Parathyroid adenoma (tissue), 2 donors: ENCODE data around the gene XYLB.

Source experiments
- H2AFZ ChIP-seq: fragments of 300-600 bp; sonication (generic); one replicate; pipeline ENCODE4 v1.7.0; 2017; ENCODE audit warnings: antibody characterized with exemption, mild to moderate bottlenecking
- H3K27ac ChIP-seq: fragments of 300-600 bp; sonication (generic); one replicate; pipeline ENCODE4 v1.7.0; 2017
- H3K27me3 ChIP-seq: fragments of 300-600 bp; sonication (generic); one replicate; pipeline ENCODE4 v1.7.0; 2017; ENCODE audit warnings: low read length; ENCODE audit not compliant: control insufficient read depth, insufficient read depth
- H3K36me3 ChIP-seq: fragments of 300-600 bp; sonication (generic); one replicate; pipeline ENCODE4 v1.7.0; 2017; ENCODE audit warnings: low read length; ENCODE audit not compliant: control insufficient read depth, insufficient read depth
- H3K4me1 ChIP-seq: fragments of 300-600 bp; sonication (generic); one replicate; pipeline ENCODE4 v1.7.0; 2017; ENCODE audit warnings: control low read depth
- H3K4me2 ChIP-seq: fragments of 300-600 bp; sonication (generic); one replicate; pipeline ENCODE4 v1.7.0; 2017; ENCODE audit warnings: low read length
- H3K4me3 ChIP-seq: fragments of 300-600 bp; sonication (generic); one replicate; pipeline ENCODE4 v1.7.0; 2017; ENCODE audit warnings: low read depth, low read length
- H3K79me2 ChIP-seq: fragments of 300-600 bp; sonication (generic); one replicate; pipeline ENCODE4 v1.7.0; 2017; ENCODE audit warnings: control low read depth
- H3K9ac ChIP-seq: fragments of 300-600 bp; sonication (generic); one replicate; pipeline ENCODE4 v1.7.0; 2017; ENCODE audit warnings: mild to moderate bottlenecking
- H3K9me3 ChIP-seq: fragments of 300-600 bp; sonication (generic); one replicate; pipeline ENCODE4 v1.7.0; 2017; ENCODE audit warnings: low read length; ENCODE audit not compliant: control insufficient read depth
- CTCF ChIP-seq: fragments of 300-600 bp; sonication (generic); IDR thresholded peaks from one replicate; pipeline ENCODE4 v1.7.0; 2017; ENCODE audit warnings: antibody characterized with exemption, mild to moderate bottlenecking
- donor health status: primary hyperparathyroidism.

Gene XYLB

GRCh38 chr3:38372214-38372601, 25.6 kb downstream of the XYLB start:
- no peak overlapping the region for H3K27ac ChIP-seq
- no peak overlapping the region for H3K9ac ChIP-seq
- H3K79me2 ChIP-seq: no peaks in the 10 kb centered on the region
- no peak overlapping the region for H3K4me3 ChIP-seq
- H3K27me3 ChIP-seq: no peaks in the 10 kb centered on the region
- no peak overlapping the region for H3K4me2 ChIP-seq
- H2AFZ ChIP-seq: no peak overlapping the region
- no peak for TF ChIP-seq CTCF
- H3K9me3 ChIP-seq: no peaks in the 10 kb centered on the region
- no peaks in the 10 kb centered on the region for H3K4me1 ChIP-seq
- no peaks in the 10 kb centered on the region for H3K36me3 ChIP-seq

GRCh38 chr3:38374221-38374620, 27.6 kb downstream of the XYLB start:
- Histone ChIP-seq H3K79me2 (no peaks in the 10 kb centered on the region), H2AFZ (no peak overlapping the region), H3K9ac (no peak overlapping the region), H3K4me2 (no peak overlapping the region), H3K27ac (no peak overlapping the region), H3K9me3 (no peaks in the 10 kb centered on the region), H3K4me3 (no peak overlapping the region), H3K36me3 (no peaks in the 10 kb centered on the region), H3K4me1 (no peaks in the 10 kb centered on the region), H3K27me3 (no peaks in the 10 kb centered on the region)
- no peak for TF ChIP-seq CTCF

- H3K36me3 ChIP-seq: no peaks in the 10 kb centered on the region
- H3K27ac ChIP-seq: no peak overlapping the region
These were observed 28.5 kb downstream of the XYLB start for GRCh38 chr3:38375072-38375471.

GRCh38 chr3:38375488-38376097, 29.0 kb downstream of the XYLB start:
- H3K27ac ChIP-seq: no peak overlapping the region
- no peak overlapping the region for H3K4me3 ChIP-seq
- H3K27me3 ChIP-seq: no peaks in the 10 kb centered on the region
- H3K4me2 ChIP-seq: no peak overlapping the region
- H3K9ac ChIP-seq: no peak overlapping the region
- no peak overlapping the region for H2AFZ ChIP-seq
- no peak for TF ChIP-seq CTCF
- no peaks in the 10 kb centered on the region for H3K9me3 ChIP-seq
- H3K4me1 ChIP-seq: no peaks in the 10 kb centered on the region
- no peaks in the 10 kb centered on the region for H3K79me2 ChIP-seq
- H3K36me3 ChIP-seq: no peaks in the 10 kb centered on the region

More at GRCh38 chr3:38375072-38375471, 28.5 kb downstream of the XYLB start:
- no peaks in the 10 kb centered on the region for H3K4me1 ChIP-seq
- no peak overlapping the region for H3K9ac ChIP-seq
- no peak overlapping the region for H3K4me3 ChIP-seq
- no peak overlapping the region for H3K4me2 ChIP-seq
- no peak overlapping the region for H2AFZ ChIP-seq
- TF ChIP-seq CTCF: no peak
- no peaks in the 10 kb centered on the region for H3K9me3 ChIP-seq
- no peaks in the 10 kb centered on the region for H3K79me2 ChIP-seq
- H3K27me3 ChIP-seq: no peaks in the 10 kb centered on the region

GRCh38 chr3:38376098-38376816, 29.7 kb downstream of the XYLB start:
- no peaks in the 10 kb centered on the region for H3K27me3 ChIP-seq
- no peak for TF ChIP-seq CTCF
- no peaks in the 10 kb centered on the region for H3K4me1 ChIP-seq
- no peaks in the 10 kb centered on the region for H3K36me3 ChIP-seq
- H3K9me3 ChIP-seq: no peaks in the 10 kb centered on the region
- H3K79me2 ChIP-seq: no peaks in the 10 kb centered on the region
- H3K4me2 ChIP-seq: no peak overlapping the region
- H2AFZ ChIP-seq: no peak overlapping the region
- no peak overlapping the region for H3K9ac ChIP-seq
- H3K4me3 ChIP-seq: no peak overlapping the region
- no peak overlapping the region for H3K27ac ChIP-seq
